HCT116 (cell line): ENCODE measurements around the gene CD96.

Source experiments
- EZH2 ChIP-seq: fragments of 200-600 bp; sonication (generic); IDR thresholded peaks from 2 replicates; pipeline ENCODE4 v1.6.1; 2017; ENCODE audit warnings: antibody characterized with exemption, mixed run types
- FOSL1 ChIP-seq: IDR thresholded peaks from 2 replicates; pipeline ENCODE4 v1.6.1; 2012; ENCODE audit warnings: low read depth
- POLR2A ChIP-seq: IDR thresholded peaks from 2 replicates; pipeline ENCODE4 v1.7.0; 2011; ENCODE audit warnings: borderline replicate concordance; ENCODE audit not compliant: insufficient read depth, insufficient read length; ENCODE audit errors: extremely low read depth
- POLR2AphosphoS5 ChIP-seq: IDR thresholded peaks from 2 replicates; pipeline ENCODE4 v1.6.1; 2011; ENCODE audit warnings: mild to moderate bottlenecking, low read depth, low read length, moderate library complexity
- YY1 ChIP-seq: IDR thresholded peaks from 2 replicates; pipeline ENCODE4 v1.6.1; 2011; ENCODE audit warnings: low read length, low read depth, moderate library complexity, mild to moderate bottlenecking; ENCODE audit not compliant: insufficient replicate concordance; ENCODE audit errors: extremely low read depth
- ZNF274 ChIP-seq: fragments of 200-500 bp; sonication (Bioruptor generic); IDR thresholded peaks from 2 replicates; pipeline ENCODE4 v1.6.1; 2014; ENCODE audit warnings: mild to moderate bottlenecking, low read depth, low read length, inconsistent platforms
- TF ChIP-seq, protein P1 (sequence below), 3 experiments: fragments of 200-600 bp in 1 of 3; sonication (generic) in 1 of 3; IDR thresholded peaks in 2 of 3; conservative IDR thresholded peaks in 1 of 3; 2 replicates each; pipeline ENCODE4 v1.5.1; 2012 to 2017; ENCODE audit warnings: low read depth in 2 of 3, low read length in 2 of 3, antibody characterized with exemption in 1 of 3, borderline replicate concordance in 1 of 3, control low read depth in 1 of 3, mild to moderate bottlenecking in 1 of 3, mixed read lengths in 1 of 3, mixed run types in 1 of 3, moderate library complexity in 1 of 3; ENCODE audit not compliant: insufficient read depth in 1 of 3
- TF ChIP-seq, protein P2 (sequence below): IDR thresholded peaks from 2 replicates; pipeline ENCODE4 v1.6.1; 2012; ENCODE audit warnings: low read depth
- TF ChIP-seq, protein P3 (sequence below): IDR thresholded peaks from 2 replicates; pipeline ENCODE4 v1.6.1; 2011; ENCODE audit warnings: mild to moderate bottlenecking, low read length, moderate library complexity; ENCODE audit not compliant: insufficient replicate concordance; ENCODE audit errors: extremely low read depth

DNA sequence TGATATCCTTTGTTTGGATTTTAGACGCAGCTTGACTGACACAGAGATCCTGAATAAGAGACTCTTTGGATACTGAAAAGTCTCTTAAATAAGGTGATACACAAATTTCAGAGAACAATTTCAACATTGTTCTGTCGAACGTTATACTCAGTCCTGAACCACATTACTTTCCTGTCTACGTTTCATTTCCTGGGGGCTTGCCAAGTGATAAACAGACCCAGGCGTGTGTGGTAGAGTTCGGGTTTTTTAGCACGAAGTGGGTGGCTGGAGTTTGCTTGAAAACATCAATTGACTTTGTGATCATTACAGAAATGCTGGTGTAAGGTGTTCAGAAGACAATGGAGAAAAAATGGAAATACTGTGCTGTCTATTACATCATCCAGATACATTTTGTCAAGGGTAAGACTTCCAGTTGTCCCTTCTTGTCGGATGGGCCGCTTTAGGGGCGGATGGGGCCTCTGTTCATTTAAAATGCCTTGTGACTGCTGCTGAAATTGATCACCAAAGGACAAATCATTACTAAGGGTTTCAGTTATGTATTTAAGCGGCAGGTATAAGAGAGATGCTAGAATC, at the start of gene CD96:
- TF ChIP-seq ZNF274 (no peak), POLR2A (no peak), EZH2 (no peak), POLR2AphosphoS5 (no peak), YY1 (no peak), FOSL1 (no peak)
- TF ChIP-seq, protein P1, sequence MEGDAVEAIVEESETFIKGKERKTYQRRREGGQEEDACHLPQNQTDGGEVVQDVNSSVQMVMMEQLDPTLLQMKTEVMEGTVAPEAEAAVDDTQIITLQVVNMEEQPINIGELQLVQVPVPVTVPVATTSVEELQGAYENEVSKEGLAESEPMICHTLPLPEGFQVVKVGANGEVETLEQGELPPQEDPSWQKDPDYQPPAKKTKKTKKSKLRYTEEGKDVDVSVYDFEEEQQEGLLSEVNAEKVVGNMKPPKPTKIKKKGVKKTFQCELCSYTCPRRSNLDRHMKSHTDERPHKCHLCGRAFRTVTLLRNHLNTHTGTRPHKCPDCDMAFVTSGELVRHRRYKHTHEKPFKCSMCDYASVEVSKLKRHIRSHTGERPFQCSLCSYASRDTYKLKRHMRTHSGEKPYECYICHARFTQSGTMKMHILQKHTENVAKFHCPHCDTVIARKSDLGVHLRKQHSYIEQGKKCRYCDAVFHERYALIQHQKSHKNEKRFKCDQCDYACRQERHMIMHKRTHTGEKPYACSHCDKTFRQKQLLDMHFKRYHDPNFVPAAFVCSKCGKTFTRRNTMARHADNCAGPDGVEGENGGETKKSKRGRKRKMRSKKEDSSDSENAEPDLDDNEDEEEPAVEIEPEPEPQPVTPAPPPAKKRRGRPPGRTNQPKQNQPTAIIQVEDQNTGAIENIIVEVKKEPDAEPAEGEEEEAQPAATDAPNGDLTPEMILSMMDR (IDR thresholded peaks at IDR 0.05 in 2 of 3, conservative IDR thresholded peaks at IDR 0.05 in 1 of 3; ENCODE audit: borderline replicate concordance in 1 of 3, insufficient read depth in 1 of 3, low read depth in 2 of 3, low read length in 2 of 3): no peak
- TF ChIP-seq, protein P2, sequence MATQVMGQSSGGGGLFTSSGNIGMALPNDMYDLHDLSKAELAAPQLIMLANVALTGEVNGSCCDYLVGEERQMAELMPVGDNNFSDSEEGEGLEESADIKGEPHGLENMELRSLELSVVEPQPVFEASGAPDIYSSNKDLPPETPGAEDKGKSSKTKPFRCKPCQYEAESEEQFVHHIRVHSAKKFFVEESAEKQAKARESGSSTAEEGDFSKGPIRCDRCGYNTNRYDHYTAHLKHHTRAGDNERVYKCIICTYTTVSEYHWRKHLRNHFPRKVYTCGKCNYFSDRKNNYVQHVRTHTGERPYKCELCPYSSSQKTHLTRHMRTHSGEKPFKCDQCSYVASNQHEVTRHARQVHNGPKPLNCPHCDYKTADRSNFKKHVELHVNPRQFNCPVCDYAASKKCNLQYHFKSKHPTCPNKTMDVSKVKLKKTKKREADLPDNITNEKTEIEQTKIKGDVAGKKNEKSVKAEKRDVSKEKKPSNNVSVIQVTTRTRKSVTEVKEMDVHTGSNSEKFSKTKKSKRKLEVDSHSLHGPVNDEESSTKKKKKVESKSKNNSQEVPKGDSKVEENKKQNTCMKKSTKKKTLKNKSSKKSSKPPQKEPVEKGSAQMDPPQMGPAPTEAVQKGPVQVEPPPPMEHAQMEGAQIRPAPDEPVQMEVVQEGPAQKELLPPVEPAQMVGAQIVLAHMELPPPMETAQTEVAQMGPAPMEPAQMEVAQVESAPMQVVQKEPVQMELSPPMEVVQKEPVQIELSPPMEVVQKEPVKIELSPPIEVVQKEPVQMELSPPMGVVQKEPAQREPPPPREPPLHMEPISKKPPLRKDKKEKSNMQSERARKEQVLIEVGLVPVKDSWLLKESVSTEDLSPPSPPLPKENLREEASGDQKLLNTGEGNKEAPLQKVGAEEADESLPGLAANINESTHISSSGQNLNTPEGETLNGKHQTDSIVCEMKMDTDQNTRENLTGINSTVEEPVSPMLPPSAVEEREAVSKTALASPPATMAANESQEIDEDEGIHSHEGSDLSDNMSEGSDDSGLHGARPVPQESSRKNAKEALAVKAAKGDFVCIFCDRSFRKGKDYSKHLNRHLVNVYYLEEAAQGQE: no peak
- TF ChIP-seq, protein P3, sequence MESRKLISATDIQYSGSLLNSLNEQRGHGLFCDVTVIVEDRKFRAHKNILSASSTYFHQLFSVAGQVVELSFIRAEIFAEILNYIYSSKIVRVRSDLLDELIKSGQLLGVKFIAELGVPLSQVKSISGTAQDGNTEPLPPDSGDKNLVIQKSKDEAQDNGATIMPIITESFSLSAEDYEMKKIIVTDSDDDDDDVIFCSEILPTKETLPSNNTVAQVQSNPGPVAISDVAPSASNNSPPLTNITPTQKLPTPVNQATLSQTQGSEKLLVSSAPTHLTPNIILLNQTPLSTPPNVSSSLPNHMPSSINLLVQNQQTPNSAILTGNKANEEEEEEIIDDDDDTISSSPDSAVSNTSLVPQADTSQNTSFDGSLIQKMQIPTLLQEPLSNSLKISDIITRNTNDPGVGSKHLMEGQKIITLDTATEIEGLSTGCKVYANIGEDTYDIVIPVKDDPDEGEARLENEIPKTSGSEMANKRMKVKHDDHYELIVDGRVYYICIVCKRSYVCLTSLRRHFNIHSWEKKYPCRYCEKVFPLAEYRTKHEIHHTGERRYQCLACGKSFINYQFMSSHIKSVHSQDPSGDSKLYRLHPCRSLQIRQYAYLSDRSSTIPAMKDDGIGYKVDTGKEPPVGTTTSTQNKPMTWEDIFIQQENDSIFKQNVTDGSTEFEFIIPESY: no peak
